HG02870 (cell line): ENCODE measurements around the gene OSBPL2.

Experiments used
- ATAC-seq: cut with Tn5 transposase; IDR thresholded peaks from one replicate; pipeline ENCODE4 v1.9.1; 2021; ENCODE audit warnings: mild to moderate bottlenecking, moderate library complexity; ENCODE audit not compliant: unreplicated experiment

The OSBPL2 gene

GRCh38 chr20:62232770-62233645 lies 5.3 kb upstream of the OSBPL2 start:
- ATAC-seq: no peak

- no peak for ATAC-seq
These were observed 4.6 kb upstream of the OSBPL2 start for GRCh38 chr20:62233684-62234083.

GRCh38 chr20:62234339-62234738 lies 4.0 kb upstream of the OSBPL2 start:
- no peak for ATAC-seq

- ATAC-seq: no peak
These were observed 3.1 kb upstream of the OSBPL2 start for GRCh38 chr20:62235001-62235776.

- no peak for ATAC-seq
These were observed 2.6 kb upstream of the OSBPL2 start for GRCh38 chr20:62235777-62236157.

- ATAC-seq: no peak
These were observed 2.1 kb upstream of the OSBPL2 start for GRCh38 chr20:62236200-62236599.

- no peak for ATAC-seq
These were observed 1.4 kb upstream of the OSBPL2 start for GRCh38 chr20:62236766-62237513.

- ATAC-seq: no peak
These were observed 864 bp upstream of the OSBPL2 start for GRCh38 chr20:62237514-62237800.

GRCh38 chr20:62238569-62239277 lies 402 bp downstream of the OSBPL2 start:
- ATAC-seq: no peak

GRCh38 chr20:62239278-62239879 lies 1.1 kb downstream of the OSBPL2 start:
- no peak for ATAC-seq

GRCh38 chr20:62240020-62240685 lies 1.8 kb downstream of the OSBPL2 start:
- ATAC-seq: no peak

- no peak for ATAC-seq
These were observed 3.2 kb downstream of the OSBPL2 start for GRCh38 chr20:62241506-62241905.

GRCh38 chr20:62242176-62242575 lies 3.9 kb downstream of the OSBPL2 start:
- ATAC-seq: no peak

GRCh38 chr20:62243106-62243505 lies 4.8 kb downstream of the OSBPL2 start:
- ATAC-seq: no peak

GRCh38 chr20:62243906-62244515 lies 5.7 kb downstream of the OSBPL2 start:
- no peak for ATAC-seq

- no peak for ATAC-seq
These were observed 6.4 kb downstream of the OSBPL2 start for GRCh38 chr20:62244644-62245108.

GRCh38 chr20:62245911-62246280 lies 7.6 kb downstream of the OSBPL2 start:
- no peak for ATAC-seq

GRCh38 chr20:62246431-62246830 lies 8.1 kb downstream of the OSBPL2 start:
- ATAC-seq: no peak

- ATAC-seq: no peak
These were observed 8.7 kb downstream of the OSBPL2 start for GRCh38 chr20:62246872-62247652.
